Measurements from ENCODE around the gene TIGD3.

TIGD3 gene

DNA sequence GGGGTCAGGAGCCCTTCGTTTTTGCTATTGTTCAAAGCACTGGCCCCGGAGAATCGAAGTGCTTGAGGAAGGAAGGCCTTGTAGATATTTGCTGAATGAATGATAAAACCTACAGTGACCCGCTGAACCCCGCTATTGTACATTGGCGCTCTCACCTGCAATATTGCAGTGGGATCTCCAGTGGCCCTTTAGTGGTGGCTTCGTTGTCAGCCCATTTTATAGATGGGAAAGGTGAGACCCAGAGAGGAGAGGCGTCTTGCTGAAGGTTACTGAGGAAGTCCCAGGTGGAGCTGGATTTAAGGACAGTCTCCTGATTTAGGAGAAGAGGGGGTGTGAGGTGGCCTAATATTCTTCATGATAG, 38.7 kb upstream of the TIGD3 start:
- DNase-seq (ENCODE audit: low read depth): no peak
- H3K4me3 ChIP-seq (ENCODE audit: low read depth, low read length): peak overlapping the region; percentile 28
- no peak for TF ChIP-seq MYC (IDR thresholded peaks at IDR 0.05; ENCODE audit: low read depth, low read length)
- TF ChIP-seq, protein P1, sequence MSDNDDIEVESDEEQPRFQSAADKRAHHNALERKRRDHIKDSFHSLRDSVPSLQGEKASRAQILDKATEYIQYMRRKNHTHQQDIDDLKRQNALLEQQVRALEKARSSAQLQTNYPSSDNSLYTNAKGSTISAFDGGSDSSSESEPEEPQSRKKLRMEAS (IDR thresholded peaks at IDR 0.05; ENCODE audit: low read depth, low read length): no peak
- no peak for TF ChIP-seq POLR2A (IDR thresholded peaks at IDR 0.05; ENCODE audit: extremely low read depth, insufficient read length)
- TF ChIP-seq CTCF (IDR thresholded peaks at IDR 0.05; ENCODE audit: low read depth, low read length): no peak

DNA sequence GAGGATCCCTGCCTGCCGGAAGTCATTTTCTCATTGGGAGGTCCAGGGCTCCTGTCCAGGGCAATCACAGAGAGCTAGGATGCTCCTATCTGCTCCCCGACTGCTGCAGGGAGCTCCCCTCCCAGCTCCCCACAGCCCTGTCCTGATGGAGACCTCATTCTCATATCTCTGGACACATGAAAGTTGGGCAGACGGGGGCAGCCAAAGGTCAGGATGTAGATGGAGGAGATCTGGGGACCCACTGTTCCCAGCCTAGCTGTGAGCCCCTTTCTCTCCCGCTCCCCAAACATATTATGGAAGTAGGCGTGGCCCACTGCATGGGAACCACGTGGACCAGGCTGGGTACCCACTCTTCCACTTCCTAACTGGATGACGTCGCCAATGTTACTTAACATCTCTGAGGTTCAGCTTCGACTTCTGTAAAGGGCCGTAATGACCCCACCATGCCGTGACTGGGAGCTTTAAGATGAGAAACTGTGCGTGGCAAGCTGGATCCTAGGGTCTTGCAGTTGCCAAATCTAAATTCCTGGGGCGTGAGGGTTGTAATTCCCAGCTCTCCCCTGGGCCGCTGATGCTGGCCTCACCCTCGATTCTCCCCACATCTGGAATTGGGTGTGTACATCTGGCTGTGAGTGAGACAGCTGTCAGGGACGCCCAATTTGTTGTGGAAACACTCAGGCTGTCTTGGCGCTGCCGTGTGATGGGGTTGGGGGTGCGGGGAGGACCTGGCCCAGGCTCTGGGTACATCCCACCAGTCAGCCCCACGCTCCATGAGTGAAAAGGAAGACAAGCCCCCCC, 38.1 kb upstream of the TIGD3 start:
- H3K4me3 ChIP-seq (ENCODE audit: low read depth, low read length): no peak overlapping the region
- peak; percentile 44 for DNase-seq (ENCODE audit: low read depth)
- no peak for TF ChIP-seq CTCF (IDR thresholded peaks at IDR 0.05; ENCODE audit: low read depth, low read length)
- TF ChIP-seq MYC (IDR thresholded peaks at IDR 0.05; ENCODE audit: low read depth, low read length): no peak
- TF ChIP-seq, protein P1 (IDR thresholded peaks at IDR 0.05; ENCODE audit: low read depth, low read length): no peak
- no peak for TF ChIP-seq POLR2A (IDR thresholded peaks at IDR 0.05; ENCODE audit: extremely low read depth, insufficient read length)

GRCh38 chr11:65317025-65317786, 37.3 kb upstream of the TIGD3 start:
- H3K4me3 ChIP-seq (ENCODE audit: low read depth, low read length): no peak overlapping the region
- TF ChIP-seq MYC (IDR thresholded peaks at IDR 0.05; ENCODE audit: low read depth, low read length) (no peak), POLR2A (IDR thresholded peaks at IDR 0.05; ENCODE audit: extremely low read depth, insufficient read length) (no peak), CTCF (IDR thresholded peaks at IDR 0.05; ENCODE audit: low read depth, low read length) (no peak)
- TF ChIP-seq, protein P1 (IDR thresholded peaks at IDR 0.05; ENCODE audit: low read depth, low read length): no peak
- DNase-seq (ENCODE audit: low read depth): no peak

- no peak overlapping the region for H3K4me3 ChIP-seq (ENCODE audit: low read depth, low read length)
- TF ChIP-seq POLR2A (IDR thresholded peaks at IDR 0.05; ENCODE audit: extremely low read depth, insufficient read length): no peak
- TF ChIP-seq MYC (IDR thresholded peaks at IDR 0.05; ENCODE audit: low read depth, low read length): no peak
- TF ChIP-seq, protein P1 (IDR thresholded peaks at IDR 0.05; ENCODE audit: low read depth, low read length): no peak
- no peak for TF ChIP-seq CTCF (IDR thresholded peaks at IDR 0.05; ENCODE audit: low read depth, low read length)
These were observed 34.0 kb upstream of the TIGD3 start for GRCh38 chr11:65320386-65321075.

DNA sequence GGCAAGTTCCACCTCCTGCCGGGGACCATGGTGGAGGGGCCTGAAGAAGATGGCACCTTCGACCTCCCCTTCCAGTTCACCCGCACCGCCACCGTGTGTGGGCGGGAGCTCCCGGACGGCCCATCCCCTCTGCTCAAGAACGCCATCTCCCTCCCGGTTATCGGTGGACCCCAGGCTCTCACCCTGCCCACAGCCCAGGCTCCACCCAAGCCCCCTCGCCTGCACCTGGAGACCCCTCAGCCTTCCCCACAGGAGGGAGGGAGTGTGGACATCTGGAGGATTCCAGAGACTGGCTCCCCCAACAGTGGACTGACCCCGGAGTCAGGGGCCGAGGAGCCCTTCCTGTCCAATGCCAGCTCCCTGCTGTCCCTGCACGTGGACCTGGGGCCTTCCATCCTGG, 33.5 kb upstream of the TIGD3 start:
- TF ChIP-seq POLR2A (IDR thresholded peaks at IDR 0.05; ENCODE audit: extremely low read depth, insufficient read length): no peak
- TF ChIP-seq MYC (IDR thresholded peaks at IDR 0.05; ENCODE audit: low read depth, low read length): no peak
- TF ChIP-seq CTCF (IDR thresholded peaks at IDR 0.05; ENCODE audit: low read depth, low read length): no peak
- TF ChIP-seq, protein P1 (IDR thresholded peaks at IDR 0.05; ENCODE audit: low read depth, low read length): no peak
- H3K4me3 ChIP-seq (ENCODE audit: low read depth, low read length): no peak overlapping the region
- DNase-seq (ENCODE audit: low read depth): no peak

More at GRCh38 chr11:65320386-65321075, 34.0 kb upstream of the TIGD3 start:
- DNase-seq (ENCODE audit: low read depth): no peak
